ENCODE data around the gene ACOX1. TPM values are rescaled to one million over a fixed set of nuclear protein-coding genes. Genes with fewer than 3 reads are reported as not detected.

The ACOX1 gene
- total RNA-seq, 1 experiment from 2014 or later: 39.5 TPM

DNA sequence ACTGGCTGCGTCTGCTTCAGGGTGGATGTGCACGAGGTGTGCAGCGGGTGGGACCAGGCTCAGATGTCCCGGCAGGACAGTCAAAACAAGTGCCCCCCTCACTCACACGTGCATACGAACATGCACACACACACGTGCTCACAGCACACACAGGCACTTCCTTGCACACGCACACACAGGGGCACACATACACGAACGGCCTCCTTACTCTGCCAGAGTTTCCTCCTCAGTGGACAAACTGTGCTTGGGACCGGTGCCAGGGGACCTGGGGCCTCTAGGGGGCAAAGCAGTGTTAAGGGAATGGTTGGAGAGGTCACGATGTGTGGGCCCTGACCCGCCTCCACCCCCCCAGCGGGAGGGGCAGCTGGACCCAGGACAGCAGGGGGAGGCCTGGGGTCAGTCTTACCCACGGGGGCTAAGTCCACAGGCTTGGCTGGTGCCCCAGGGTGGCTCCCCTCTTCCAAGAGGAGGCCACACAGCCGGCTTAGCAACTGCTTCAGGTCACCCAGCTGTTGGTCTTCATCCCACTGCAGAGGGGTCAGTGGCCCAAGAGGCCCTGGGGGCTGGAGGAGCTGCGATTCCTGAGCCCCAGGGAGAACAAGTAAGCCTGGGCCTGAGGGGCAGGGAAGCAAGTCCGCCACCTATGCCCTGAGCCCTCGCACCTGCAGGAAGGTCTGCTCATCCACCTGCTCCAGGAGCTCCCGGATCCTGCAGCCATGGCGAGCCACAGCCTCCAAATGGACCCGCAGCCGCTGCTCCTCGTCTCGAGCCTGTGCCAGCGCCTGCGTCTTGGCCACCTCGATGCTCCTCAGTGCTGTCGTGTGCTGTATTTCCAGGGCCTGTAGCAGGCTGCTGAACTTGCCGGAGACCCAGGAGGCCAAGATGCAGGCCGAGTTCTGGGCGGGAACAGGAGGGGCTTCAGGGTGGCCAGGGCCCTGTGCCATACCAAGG, 87.1 kb downstream of the ACOX1 start:
- H3K27me3 ChIP-seq (replicated peaks; ENCODE audit: insufficient read depth, low read depth, low read length, poor library complexity): no peaks in the 10 kb centered on the region
- peaks cover 10% of the 10 kb centered on the region for H3K4me1 ChIP-seq (ENCODE audit: insufficient read depth, low read length, poor library complexity, severe bottlenecking)
- H3K9me3 ChIP-seq (ENCODE audit: low read depth, low read length, poor library complexity, severe bottlenecking): no peaks in the 10 kb centered on the region
- ChIA-PET POLR2A (ENCODE audit: low non-redundant PET) (no interaction called here), CTCF (no interaction called here)
- peaks cover 21% of the 10 kb centered on the region for H3K36me3 ChIP-seq (ENCODE audit: insufficient read depth, low read length, poor library complexity, severe bottlenecking)
- DNase-seq (ENCODE audit: low spot score): no peak
- intact Hi-C loops (cut with micrococcal nuclease; ENCODE audit: unreplicated experiment): no loop called here
- BruUV-seq (replicated peaks): no TSS peak
- TF ChIP-seq, protein P1, sequence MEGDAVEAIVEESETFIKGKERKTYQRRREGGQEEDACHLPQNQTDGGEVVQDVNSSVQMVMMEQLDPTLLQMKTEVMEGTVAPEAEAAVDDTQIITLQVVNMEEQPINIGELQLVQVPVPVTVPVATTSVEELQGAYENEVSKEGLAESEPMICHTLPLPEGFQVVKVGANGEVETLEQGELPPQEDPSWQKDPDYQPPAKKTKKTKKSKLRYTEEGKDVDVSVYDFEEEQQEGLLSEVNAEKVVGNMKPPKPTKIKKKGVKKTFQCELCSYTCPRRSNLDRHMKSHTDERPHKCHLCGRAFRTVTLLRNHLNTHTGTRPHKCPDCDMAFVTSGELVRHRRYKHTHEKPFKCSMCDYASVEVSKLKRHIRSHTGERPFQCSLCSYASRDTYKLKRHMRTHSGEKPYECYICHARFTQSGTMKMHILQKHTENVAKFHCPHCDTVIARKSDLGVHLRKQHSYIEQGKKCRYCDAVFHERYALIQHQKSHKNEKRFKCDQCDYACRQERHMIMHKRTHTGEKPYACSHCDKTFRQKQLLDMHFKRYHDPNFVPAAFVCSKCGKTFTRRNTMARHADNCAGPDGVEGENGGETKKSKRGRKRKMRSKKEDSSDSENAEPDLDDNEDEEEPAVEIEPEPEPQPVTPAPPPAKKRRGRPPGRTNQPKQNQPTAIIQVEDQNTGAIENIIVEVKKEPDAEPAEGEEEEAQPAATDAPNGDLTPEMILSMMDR (conservative IDR thresholded peaks at IDR 0.05; ENCODE audit: low read depth, low read length): no peak
- no peak for TF ChIP-seq EZH2 (IDR thresholded peaks at IDR 0.05; ENCODE audit: borderline replicate concordance, low read depth, low read length, poor library complexity, severe bottlenecking)
- no peak overlapping the region for H3K27ac ChIP-seq (ENCODE audit: low read depth, low read length, poor library complexity, severe bottlenecking)
- H3K4me3 ChIP-seq (ENCODE audit: low read depth, low read length, poor library complexity, severe bottlenecking): no peak overlapping the region

Other genes with a start within 250 kb of the ACOX1 start
- 18.3 and 29.7 TPM in 2 replicates for gene GALK1, start 214.0 kb downstream of the ACOX1 start, total RNA-seq (2021)
- gene UNK, start 194.4 kb downstream of the ACOX1 start, total RNA-seq (2021): 53.2 and 60.0 TPM in 2 replicates
- gene UNC13D, start 134.8 kb downstream of the ACOX1 start, total RNA-seq (2021): 0.37 and 2.2 TPM in 2 replicates
- gene WBP2, start 123.8 kb downstream of the ACOX1 start, total RNA-seq (2021): 70.3 and 87.5 TPM in 2 replicates
- gene TRIM47, start 100.6 kb downstream of the ACOX1 start, total RNA-seq (2021): 0.46 and 0.95 TPM in 2 replicates
- gene TRIM65, start 82.2 kb downstream of the ACOX1 start, total RNA-seq (2021): 46.1 and 47.9 TPM in 2 replicates
- 166 and 167 TPM in 2 replicates for gene MRPL38, start 74.3 kb downstream of the ACOX1 start, total RNA-seq (2021)
- 34.4 and 35.6 TPM in 2 replicates for gene FBF1, start 38.1 kb downstream of the ACOX1 start, total RNA-seq (2021)
- 13.3 and 16.2 TPM in 2 replicates for gene TEN1, start 74 bp upstream of the ACOX1 start, total RNA-seq (2021)
- gene CDK3, start 21.7 kb upstream of the ACOX1 start, total RNA-seq (2021): 8.5 and 10.0 TPM in 2 replicates
- gene EVPL, start 48.1 kb upstream of the ACOX1 start, total RNA-seq (2021): 0.15 and 0.21 TPM in 2 replicates
- gene SRP68, start 93.4 kb upstream of the ACOX1 start, total RNA-seq (2021): 96.4 and 101 TPM in 2 replicates
- not detected in 2 replicates for gene GALR2, start 95.6 kb upstream of the ACOX1 start, total RNA-seq (2021)
- not detected in 2 replicates for gene ZACN, start 100.0 kb upstream of the ACOX1 start, total RNA-seq (2021)
- 115 and 117 TPM in 2 replicates for gene EXOC7, start 124.6 kb upstream of the ACOX1 start, total RNA-seq (2021)
- 0.17 and 0.20 TPM in 2 replicates for gene FOXJ1, start 162.1 kb upstream of the ACOX1 start, total RNA-seq (2021)